HG03039 (cell line): Measurements from ENCODE around the gene BMERB1.
"Not testable (repeated sequence)": the region's sequence is repeated elsewhere in the genome, so short reads cannot be mapped to it uniquely, and the experiment has no call there.

ENCODE experiments used
- ATAC-seq: cut with Tn5 transposase; IDR thresholded peaks from one replicate; pipeline ENCODE4 v1.9.1; 2021; ENCODE audit warnings: mild to moderate bottlenecking, moderate library complexity; ENCODE audit not compliant: unreplicated experiment

The BMERB1 gene

DNA sequence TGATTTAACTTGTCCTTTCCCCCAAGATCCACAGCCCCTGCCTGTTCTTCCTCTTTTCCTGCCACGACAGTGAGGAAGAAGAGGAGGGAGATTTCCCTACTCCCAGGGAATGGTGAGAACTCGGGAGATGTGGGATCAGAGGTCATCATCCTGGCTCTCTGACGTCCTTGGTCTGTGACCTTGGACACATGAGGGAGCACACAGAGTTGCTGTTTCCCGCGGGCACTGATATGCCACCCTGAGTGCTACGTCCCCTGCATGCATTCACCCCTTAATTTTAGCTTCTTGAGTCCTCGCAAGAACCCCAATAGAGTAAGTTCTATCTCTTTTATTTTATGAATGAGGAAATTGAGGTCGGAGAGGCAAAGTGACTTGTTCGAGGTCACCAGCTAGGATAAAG lies 85.4 kb downstream of the BMERB1 start:
- ATAC-seq: no peak

DNA sequence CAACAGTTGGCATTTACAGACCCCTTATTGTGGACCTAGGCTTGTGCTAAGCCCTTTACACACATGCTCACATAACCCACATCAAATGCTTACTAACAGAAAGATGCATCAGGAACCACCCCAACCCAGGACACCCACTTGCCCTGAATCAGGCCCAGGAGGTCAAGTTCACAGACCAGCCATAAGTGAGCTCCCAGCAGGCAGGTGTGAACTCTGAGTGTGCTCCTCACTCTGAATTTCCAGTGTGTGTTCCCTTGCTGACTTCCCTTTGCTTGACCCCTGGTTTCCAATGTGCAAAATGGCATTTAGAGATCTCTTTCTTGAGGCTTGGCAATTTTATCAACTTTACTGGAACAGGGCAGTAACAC lies 87.0 kb downstream of the BMERB1 start:
- ATAC-seq: no peak

DNA sequence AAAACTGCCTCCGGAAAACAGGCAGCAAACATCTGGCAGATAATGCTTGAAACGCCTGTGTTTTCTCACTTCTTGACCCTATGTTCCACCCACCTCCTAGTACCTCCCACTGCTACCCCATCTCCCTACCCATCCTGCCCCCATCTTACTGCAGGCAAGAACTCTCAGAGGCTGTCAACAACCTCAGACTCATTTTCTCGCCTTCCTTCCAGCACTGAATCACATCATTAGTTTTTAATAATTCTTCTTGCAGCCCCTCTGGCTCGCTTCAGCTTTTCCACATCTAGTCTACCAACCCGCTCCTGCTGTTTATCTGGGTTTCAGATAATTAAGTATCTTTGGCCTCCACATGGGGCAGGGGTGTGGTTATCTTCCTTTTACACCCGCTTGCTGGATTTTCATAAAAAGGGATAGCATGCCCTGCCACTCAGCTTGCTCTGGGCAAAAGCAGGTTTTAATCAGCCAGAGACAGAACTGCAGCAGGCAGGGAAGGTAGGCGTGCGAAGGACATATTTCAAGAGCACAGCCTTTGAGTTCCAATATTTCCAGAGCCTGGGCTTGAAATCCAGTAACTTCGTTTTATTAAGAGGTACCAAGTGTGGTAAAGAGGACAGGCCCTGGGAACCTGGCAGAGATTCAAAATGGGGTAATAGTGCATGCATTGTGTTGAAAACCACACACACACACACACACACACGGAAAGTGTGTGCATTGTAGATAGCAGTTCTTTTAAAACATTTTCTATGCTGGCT lies 87.5 kb downstream of the BMERB1 start:
- ATAC-seq: no peak

DNA sequence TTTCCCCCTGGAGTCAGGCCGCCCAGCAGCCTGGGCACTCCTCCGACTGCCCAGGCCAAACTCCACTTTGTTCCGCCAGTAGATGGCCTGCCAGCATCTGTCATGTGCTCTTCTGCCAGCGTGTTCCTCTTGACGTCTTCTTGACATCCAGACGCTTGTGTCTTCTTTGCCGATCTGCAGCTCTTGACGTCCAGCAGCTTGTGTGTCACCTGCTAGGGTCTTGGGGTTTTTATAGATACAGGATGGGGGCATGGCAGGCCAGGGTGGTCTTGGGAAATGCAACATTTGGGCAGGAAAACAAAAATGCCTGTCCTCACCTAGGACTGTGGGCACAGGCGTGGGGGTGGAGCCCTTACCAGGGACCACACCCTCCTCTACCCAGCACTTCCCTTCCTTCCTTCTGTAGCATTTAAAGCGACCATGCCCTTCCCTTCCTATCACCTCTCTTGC lies 88.7 kb downstream of the BMERB1 start:
- ATAC-seq: no peak

DNA sequence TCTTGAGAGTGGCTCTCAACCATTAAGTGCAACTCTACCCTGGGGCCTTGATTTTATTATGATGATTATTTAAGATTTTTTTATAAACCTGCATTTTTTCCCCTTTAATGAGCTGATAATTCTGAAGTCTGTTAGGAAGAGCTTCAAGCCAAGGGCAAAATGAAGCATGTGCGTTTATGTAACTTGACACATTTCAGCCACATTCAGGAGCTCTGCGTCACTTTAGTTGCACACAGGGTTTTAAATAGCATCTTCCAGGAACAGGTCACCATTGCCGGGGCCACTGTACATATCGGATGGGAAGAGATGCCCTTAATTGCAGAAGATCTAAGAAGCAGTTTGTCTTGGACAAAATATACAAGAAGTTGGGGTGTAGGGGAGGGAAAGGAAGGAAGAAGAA lies 89.6 kb downstream of the BMERB1 start:
- ATAC-seq: no peak

DNA sequence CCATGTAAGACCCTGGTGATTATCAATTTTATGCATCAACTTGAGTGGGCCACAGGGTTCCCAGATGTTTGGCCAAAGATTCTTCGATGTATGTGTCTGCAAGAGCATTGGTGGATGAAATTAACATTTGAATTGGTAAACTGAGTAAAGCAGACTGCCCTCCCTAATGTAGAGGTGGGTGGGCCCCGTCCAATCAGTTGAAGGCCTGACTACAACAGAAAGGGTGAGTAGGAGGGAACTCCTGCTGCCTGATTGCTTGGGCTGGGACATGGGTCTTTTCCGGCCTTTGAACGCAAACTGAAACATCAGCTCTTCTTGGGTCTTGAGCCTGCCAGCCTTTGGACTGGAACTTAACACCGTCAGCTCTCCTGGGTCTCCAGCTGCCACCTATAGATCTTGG lies 90.6 kb downstream of the BMERB1 start:
- no peak for ATAC-seq

DNA sequence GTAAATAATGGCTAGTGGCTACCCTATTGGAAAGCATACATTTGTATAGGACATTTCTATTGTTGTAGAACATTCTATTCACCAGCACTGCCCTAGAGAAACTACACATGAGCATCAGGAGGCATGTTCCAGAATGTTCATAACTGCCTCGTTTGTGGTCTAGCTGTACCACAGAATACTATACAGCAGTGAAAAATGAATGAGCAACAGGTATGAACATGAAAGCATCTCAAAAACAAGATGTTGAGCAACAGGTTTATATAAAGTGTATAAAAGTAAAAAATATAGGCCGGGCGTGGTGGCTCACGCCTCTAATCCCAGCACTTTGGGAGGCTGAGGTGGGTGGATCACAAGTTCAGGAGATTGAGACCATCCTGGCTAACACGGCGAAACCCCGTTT lies 91.7 kb downstream of the BMERB1 start:
- ATAC-seq: no peak

DNA sequence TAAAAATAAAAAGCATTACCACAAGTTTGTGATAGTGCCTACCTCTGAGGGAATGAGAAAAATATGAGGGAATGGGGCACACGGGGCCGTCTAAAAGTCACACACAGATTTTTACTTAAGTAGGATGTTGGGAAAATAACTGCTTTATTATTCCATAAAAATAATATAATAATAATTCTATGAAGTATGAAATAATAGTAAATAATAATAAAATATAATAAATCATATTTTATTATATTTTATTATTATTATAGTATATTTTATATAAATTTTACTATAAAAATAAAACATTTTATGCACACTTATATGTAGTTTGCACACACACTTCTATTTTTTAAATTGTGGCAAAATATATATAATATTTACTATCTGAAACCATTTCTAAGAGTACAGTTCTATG lies 92.3 kb downstream of the BMERB1 start:
- no peak for ATAC-seq

DNA sequence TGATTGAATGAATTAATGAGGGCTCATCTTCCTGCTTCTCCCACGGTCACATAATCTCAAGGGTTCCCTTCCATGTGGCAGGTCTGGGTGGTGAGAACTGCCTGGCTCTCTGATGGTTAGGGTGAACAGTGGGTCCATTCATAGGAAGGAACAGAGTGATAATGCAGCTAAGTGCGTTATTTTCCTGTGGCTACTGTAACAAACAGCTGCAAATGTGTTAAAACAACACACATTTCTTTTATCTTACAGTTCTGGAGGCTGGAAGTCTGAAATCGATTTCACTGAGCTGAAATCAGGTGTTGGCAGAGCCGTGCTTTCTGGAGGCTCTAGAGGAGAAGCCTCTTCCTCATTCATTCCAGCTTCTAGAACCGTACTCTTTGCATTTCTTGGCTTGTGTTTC lies 95.3 kb downstream of the BMERB1 start:
- no peak for ATAC-seq

DNA sequence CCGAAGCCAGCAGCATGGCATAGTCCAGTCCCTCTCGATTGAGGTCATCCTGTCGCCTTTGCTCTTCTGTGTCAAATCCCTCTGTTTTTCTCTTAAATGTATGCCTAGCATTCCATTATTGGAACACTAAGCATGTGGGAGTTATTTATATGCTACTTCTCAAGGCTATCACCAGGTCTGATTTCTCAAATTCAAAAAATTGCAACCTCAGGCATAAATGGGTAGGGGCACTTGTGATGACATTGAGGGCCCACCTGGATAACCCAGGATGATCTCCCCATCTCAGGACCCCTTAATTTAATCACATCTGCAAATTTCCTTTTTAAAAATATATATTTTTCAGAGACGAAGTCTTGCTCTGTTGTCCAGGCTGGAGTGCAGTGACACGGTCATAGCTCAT lies 95.7 kb downstream of the BMERB1 start:
- ATAC-seq: no peak

DNA sequence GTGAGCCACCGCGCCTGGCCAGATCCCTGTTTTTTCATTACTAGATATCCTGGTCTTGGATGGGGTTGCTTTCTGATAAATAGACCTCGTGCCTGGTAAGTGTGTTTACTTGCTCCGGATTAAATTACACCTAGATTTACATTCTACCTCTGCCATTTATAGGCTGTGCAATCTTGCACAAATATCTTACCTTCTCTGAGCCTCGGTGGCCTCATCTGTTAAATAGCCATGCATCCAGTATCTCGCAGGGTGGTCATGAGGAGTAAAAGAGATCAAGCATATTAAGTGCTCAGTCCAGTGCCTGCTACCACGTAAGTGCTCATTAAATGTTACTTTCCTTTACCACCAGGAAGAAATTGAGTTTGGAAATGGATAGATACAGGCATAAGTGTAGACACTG lies 98.4 kb downstream of the BMERB1 start:
- no peak for ATAC-seq

DNA sequence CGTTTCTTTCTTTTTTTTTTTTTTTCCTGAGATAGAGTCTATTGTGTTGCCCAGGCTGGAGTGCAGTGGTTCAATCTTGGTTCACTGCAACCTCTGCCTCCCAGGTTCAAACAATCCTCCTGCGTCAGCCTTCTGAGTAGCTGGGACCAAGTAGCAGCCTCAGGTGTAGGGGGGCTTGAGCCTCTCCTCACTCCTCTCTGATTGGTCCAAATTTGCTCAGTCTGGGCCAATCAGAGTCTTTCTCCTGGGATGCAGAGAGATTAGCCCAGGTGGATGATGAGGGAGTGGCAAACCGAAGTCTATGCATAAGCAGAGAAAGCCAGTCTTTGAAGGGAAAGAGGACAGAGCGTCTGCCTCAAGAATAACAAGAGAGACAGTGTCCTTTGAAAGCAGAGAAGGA lies 99.0 kb downstream of the BMERB1 start:
- ATAC-seq: no peak

DNA sequence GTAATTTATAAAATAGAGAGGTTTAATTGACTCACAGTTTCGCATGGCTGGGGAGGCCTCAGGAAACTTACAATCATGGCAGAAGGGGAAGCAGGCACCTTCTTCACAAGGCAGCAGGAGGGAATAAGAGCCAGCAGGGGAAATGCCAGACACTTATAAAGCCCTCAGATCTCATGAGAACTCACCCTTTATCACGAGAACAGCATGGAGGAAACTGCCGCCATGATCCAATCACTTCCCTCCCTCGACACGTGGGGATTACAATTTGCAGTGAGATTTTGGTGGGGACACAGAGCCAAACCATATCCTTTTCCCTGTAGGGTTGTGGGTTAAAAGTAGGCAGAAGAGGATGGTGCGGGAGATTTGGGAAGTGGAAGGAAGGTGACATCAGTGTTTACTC lies 101.4 kb downstream of the BMERB1 start:
- no peak for ATAC-seq

DNA sequence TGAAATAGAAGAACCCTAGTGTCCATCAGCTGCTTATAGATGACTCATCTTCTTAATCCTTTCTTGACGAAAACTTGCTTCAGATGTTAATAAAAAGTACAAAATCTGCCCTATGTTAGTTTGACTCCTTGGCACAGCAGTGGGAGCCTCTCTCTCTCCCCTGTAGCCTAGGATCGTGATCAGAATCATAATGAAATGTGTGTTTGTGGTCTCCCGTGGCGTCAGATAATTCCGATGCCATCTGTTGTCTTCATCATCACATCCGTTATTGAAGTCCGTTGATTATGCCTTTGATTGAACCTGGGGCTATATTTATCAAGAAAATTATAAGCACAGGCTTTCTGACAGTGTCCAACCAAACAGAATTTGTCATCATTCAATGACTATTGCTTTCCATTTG lies 102.5 kb downstream of the BMERB1 start:
- no peak for ATAC-seq

DNA sequence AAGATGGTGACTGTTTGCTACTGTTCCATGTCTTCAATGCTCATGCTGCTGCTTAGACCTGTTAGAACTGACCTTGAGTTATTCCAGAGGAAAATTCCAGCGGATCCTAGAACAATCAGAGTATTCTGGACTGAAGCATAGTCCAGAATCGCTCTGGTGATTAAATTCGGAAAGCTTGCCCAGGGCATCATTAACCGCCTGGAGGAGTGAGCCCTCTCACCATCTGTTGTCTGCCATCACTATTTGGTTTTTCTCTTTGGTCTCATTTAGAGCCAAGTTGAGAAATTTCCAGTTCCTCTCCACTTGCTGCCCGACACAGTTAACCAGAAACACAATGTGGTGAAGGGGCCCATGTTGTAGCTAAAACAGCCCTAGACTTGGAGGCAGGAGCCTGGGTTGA lies 104.1 kb downstream of the BMERB1 start:
- no peak for ATAC-seq

DNA sequence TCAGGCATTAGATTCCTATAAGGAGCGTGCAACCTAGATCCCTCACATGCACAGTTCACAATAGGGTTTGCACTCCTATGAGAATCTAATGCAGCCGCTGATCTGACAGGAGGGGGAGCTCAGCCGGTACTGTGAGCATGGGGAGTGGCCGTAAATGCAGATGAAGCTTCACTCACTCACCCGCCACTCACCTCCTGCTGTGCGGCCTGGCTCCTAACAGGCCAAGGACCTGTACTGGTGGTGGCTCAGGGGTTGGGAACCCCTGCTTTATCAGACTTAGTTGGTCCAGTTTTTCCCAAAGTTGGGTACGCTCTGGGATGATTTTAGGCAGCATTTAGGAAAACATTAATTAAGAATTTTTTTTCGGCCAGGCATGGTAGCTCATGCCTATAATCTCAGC lies 104.8 kb downstream of the BMERB1 start:
- ATAC-seq: no peak

DNA sequence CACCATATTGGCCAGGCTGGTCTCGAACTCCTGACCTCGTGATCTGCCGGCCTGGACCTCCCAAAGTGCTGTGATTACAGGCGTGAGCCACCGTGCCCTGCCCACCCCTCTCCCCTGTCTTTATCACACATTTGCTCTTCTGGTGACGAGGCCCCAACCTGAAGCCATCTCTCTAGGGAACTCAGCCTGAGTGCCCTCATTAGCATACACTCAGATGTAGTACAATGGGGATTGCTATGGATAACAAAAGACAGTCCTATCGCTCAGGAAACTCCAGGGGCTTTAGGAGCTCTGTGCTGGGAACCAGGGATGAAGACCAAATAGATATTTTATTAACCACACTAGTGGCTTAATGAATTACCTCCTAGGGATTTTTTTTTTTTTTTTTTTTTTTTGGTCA lies 107.9 kb downstream of the BMERB1 start:
- no peak for ATAC-seq

DNA sequence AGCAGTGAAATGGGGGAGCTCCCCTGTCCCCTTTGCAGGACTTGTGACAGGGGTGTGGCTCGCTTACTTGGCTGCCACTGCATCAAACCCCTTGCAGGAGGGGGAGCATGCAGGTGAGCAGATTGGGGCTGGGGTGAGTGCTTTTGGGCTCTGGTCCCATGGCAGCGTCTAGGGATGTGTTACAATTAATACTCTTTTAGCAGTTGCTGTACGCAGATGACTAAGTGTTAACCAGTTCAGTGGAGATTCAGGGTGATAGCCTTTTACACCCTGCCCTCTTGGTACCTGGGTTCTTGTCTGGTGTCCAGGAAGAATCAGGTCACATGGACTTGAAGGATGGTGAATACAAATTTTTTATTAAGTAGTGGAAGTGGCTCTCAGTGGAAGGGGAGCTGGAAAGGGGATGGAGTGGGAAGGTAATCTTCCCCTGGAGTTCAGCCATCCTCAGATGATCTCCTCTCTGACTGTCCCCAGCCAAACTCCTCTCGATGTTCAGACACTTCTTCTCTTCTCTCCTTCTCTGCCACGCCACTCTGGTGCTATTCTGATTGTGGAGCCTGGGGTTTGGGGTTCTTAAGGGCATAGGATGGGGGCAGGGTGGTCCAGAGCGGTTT lies 108.5 kb downstream of the BMERB1 start:
- no peak for ATAC-seq

DNA sequence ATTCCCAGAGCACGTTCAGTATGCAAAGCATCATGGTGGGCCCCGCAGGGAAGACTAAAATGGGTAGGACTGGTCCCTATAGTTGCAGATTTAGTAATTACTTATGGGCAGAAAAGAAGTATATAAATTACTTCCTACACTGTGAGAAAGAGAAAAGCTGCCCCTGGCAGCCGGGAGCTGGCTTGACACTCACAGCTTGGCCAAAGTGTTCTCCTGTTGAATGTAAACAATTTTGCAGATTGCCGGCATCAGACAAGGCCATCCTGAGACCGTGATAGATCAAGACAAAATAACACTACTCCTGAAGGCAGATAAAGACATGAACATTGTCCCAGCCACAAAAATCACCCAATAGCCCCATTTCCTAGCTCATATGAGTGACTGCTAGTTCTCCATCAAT lies 110.0 kb downstream of the BMERB1 start:
- no peak for ATAC-seq

DNA sequence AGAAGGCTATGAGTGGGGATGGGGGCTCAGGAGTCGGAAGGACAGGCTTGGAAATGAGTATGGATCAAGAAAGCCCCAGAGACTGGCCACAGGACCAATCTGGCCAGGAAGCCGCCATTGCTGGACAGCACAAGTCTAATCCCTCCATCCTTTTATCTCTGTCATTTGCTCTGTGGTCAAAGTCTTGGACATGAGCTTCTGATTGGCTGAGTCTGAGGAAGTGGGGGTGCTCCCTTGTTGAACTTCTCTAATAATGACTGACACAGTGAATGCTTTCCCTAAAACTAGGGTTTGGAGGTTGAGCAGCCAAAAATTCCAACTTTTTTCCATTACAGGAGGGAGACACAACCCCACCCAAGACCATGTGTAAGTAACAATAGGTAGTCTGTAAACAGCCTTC lies 111.2 kb downstream of the BMERB1 start:
- ATAC-seq: no peak

DNA sequence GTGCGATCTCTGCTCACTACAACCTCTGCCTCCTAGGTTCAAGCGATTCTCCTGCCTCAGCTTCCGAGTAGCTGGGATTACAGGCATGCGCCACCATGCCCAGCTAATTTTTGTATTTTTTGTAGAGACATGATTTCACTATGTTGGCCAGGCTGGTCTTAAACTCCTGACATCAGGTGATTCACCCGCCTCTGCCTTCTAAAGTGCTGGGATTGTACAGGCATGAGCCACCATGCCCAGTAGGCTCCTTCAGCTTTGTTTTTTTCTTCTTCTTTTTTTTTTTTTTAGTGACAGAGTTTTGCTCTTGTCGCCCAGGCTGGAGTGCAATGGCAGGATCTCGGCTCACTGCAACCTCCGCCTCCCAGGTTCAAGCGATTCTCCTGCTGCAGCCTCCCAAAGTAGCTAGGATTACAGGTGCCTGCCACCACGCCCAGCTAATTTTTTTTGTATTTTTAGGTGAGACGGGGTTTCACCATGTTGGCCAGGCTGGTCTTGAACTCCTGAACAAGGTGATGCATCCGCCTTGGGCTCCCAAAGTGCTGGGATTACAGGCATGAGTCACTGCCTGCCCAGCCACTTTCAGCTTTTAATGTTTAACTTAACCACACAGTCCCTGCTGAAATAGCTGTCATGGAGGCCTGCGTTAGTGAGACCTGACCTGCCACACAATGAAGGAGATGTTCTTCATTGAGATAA lies 112.8 kb downstream of the BMERB1 start:
- not testable (repeated sequence) for ATAC-seq

DNA sequence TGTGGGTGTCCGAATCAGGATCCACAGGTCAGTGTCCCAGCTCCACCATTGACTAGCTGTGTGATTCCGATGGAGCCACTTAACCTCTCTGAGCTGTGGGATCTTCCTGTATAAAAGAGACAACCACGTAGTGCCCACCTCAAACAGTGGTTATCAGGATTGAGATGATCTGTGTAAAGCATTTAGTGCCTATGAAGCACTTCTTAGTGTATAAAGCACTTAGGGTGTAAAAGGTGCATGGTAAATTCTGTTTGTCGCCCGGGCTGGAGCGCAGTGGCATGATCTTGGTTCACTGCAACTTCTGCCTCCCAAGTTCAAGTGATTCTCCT lies 113.3 kb downstream of the BMERB1 start:
- ATAC-seq: no peak
